ENCODE results near the gene TDRD7.

- no peak for TF ChIP-seq CTCF (IDR thresholded peaks at IDR 0.05)
- no peak for TF ChIP-seq POLR2A (IDR thresholded peaks at IDR 0.05)
These were observed 16.0 kb downstream of the TDRD7 start for GRCh38 chr9:97427885-97428284.
